Measurements from ENCODE around the gene TPM1.

TPM1 gene

GRCh38 chr15:63075984-63076713, 33.6 kb downstream of the TPM1 start:
- no peak for TF ChIP-seq CTCF (conservative IDR thresholded peaks at IDR 0.05; ENCODE audit: control insufficient read depth, insufficient read depth, low read depth, low read length)

GRCh38 chr15:63076714-63077046, 34.1 kb downstream of the TPM1 start:
- TF ChIP-seq CTCF (conservative IDR thresholded peaks at IDR 0.05; ENCODE audit: control insufficient read depth, insufficient read depth, low read depth, low read length): no peak
- no peak for DNase-seq (ENCODE audit: low read depth)
- H3K4me3 ChIP-seq (ENCODE audit: control insufficient read depth, low read depth, low read length): no peak overlapping the region

More at GRCh38 chr15:63075984-63076713, 33.6 kb downstream of the TPM1 start:
- no peak for DNase-seq (ENCODE audit: low read depth)
- no peak overlapping the region for H3K4me3 ChIP-seq (ENCODE audit: control insufficient read depth, low read depth, low read length)

GRCh38 chr15:63077952-63078351, 35.4 kb downstream of the TPM1 start:
- DNase-seq (ENCODE audit: low read depth): no peak
- TF ChIP-seq CTCF (conservative IDR thresholded peaks at IDR 0.05; ENCODE audit: control insufficient read depth, insufficient read depth, low read depth, low read length): no peak
- H3K4me3 ChIP-seq (ENCODE audit: control insufficient read depth, low read depth, low read length): no peak overlapping the region

GRCh38 chr15:63079947-63080626, 37.5 kb downstream of the TPM1 start:
- TF ChIP-seq CTCF (conservative IDR thresholded peaks at IDR 0.05; ENCODE audit: control insufficient read depth, insufficient read depth, low read depth, low read length): no peak
- H3K4me3 ChIP-seq (ENCODE audit: control insufficient read depth, low read depth, low read length): no peak overlapping the region
- DNase-seq (ENCODE audit: low read depth): peak; percentile 64

GRCh38 chr15:63080634-63081250, 38.2 kb downstream of the TPM1 start:
- no peak for TF ChIP-seq CTCF (conservative IDR thresholded peaks at IDR 0.05; ENCODE audit: control insufficient read depth, insufficient read depth, low read depth, low read length)
- no peak overlapping the region for H3K4me3 ChIP-seq (ENCODE audit: control insufficient read depth, low read depth, low read length)
- no peak for DNase-seq (ENCODE audit: low read depth)

- H3K4me3 ChIP-seq (ENCODE audit: control insufficient read depth, low read depth, low read length): no peak overlapping the region
- no peak for TF ChIP-seq CTCF (conservative IDR thresholded peaks at IDR 0.05; ENCODE audit: control insufficient read depth, insufficient read depth, low read depth, low read length)
- no peak for DNase-seq (ENCODE audit: low read depth)
These were observed 39.8 kb downstream of the TPM1 start for GRCh38 chr15:63082366-63082765.

Measured in fibroblast of mammary gland (primary cell).